PC-3 (cell line): ENCODE results near the gene UBFD1.

Source experiments
- CTCF ChIP-seq: fragments of 300-600 bp; sonication (generic); conservative IDR thresholded peaks from 2 replicates; pipeline ENCODE4 v1.5.1; 2017; ENCODE audit warnings: antibody characterized with exemption, low read depth, mild to moderate bottlenecking, low read length
- EZH2phosphoT487 ChIP-seq: fragments of 300-600 bp; sonication (generic); IDR thresholded peaks from 2 replicates; pipeline ENCODE4 v1.6.1; 2018; ENCODE audit warnings: mild to moderate bottlenecking, antibody characterized with exemption, low read length, borderline replicate concordance

GRCh38 chr16:23578101-23578830 lies 20.7 kb downstream of the UBFD1 start:
- TF ChIP-seq CTCF (no peak), EZH2phosphoT487 (no peak)
